C4-2B (cell line): ENCODE results near the gene WWTR1.
A peak's percentile ranks its signal among the peaks of the same experiment; 100 is the strongest.

Experiments
- H3K27ac ChIP-seq: fragments of 450-650 bp; 2 replicates; pipeline ENCODE4 v1.5.1; 2017
- ZFX ChIP-seq: fragments of 450-650 bp; IDR thresholded peaks from 2 replicates; pipeline ENCODE4 v1.6.1; 2017
- TF ChIP-seq, protein P1 (sequence below): fragments of 450-650 bp; conservative IDR thresholded peaks from 2 replicates; pipeline ENCODE4 v1.5.1; 2017; ENCODE audit warnings: mild to moderate bottlenecking

WWTR1 gene

DNA sequence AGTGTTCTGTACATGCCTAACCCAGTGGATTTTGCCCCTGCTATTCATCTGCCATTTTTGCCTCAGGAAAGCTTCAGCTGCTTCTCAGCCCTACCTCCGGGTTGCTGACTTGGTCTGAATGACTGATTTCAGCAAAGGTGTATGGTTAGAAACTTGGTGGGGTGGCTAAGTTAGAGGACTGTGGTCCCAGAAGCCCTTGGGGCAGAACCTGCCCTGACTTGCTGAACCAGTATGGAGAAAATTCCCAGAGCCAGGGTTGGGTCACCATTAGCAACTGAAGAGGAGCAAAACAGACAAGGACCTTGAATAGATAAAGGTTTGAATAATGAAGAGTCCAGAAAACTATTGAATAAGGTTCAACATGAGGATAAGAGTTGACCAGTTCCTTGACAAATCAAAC is 6.1 kb upstream of the WWTR1 start:
- TF ChIP-seq, protein P1, sequence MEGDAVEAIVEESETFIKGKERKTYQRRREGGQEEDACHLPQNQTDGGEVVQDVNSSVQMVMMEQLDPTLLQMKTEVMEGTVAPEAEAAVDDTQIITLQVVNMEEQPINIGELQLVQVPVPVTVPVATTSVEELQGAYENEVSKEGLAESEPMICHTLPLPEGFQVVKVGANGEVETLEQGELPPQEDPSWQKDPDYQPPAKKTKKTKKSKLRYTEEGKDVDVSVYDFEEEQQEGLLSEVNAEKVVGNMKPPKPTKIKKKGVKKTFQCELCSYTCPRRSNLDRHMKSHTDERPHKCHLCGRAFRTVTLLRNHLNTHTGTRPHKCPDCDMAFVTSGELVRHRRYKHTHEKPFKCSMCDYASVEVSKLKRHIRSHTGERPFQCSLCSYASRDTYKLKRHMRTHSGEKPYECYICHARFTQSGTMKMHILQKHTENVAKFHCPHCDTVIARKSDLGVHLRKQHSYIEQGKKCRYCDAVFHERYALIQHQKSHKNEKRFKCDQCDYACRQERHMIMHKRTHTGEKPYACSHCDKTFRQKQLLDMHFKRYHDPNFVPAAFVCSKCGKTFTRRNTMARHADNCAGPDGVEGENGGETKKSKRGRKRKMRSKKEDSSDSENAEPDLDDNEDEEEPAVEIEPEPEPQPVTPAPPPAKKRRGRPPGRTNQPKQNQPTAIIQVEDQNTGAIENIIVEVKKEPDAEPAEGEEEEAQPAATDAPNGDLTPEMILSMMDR, result no peak
- TF ChIP-seq ZFX, result no peak
- H3K27ac ChIP-seq, result no peak overlapping the region

GRCh38 chr3:149662240-149662887 is 4.5 kb upstream of the WWTR1 start:
- no peak for TF ChIP-seq ZFX
- TF ChIP-seq, protein P1, result no peak
- H3K27ac ChIP-seq, result no peak overlapping the region

GRCh38 chr3:149660462-149660861 is 2.6 kb upstream of the WWTR1 start:
- no peak for TF ChIP-seq ZFX
- TF ChIP-seq, protein P1, result no peak
- no peak overlapping the region for H3K27ac ChIP-seq

GRCh38 chr3:149658744-149659497 is 1.1 kb upstream of the WWTR1 start:
- H3K27ac ChIP-seq, result peak overlapping the region; percentile 24
- TF ChIP-seq, protein P1, result no peak
- no peak for TF ChIP-seq ZFX

- H3K27ac ChIP-seq, result no peak overlapping the region
- TF ChIP-seq, protein P1, result no peak
- TF ChIP-seq ZFX, result no peak
Measured at GRCh38 chr3:149657321-149657925, 402 bp downstream of the WWTR1 start.

- no peak overlapping the region for H3K27ac ChIP-seq
- no peak for TF ChIP-seq ZFX
- TF ChIP-seq, protein P1, result no peak
Measured at GRCh38 chr3:149655826-149656574, 1.8 kb downstream of the WWTR1 start.
